ENCODE measurements around the gene ZNF426.

ZNF426 gene

DNA sequence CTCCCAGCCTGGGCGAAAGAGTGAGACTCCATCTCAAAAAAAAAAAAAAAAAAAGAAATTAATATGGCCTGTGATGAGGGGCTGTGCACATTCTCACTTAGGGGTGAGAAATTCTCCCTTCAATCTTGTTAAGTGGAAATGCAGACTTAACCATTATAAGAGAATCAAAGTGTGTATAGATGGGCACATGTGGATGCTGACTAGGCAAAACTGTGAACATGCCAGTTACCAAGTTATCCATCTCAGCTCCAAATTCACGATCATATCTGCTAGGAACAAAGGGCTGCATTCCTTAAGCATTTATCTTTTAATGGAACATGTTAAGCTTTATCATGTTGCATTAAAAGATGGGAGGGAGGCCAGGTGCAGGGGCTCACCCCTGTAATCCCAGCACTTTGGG, 44.3 kb downstream of the ZNF426 start:
- no peak for DNase-seq

GRCh38 chr19:9487016-9487415, 51.4 kb downstream of the ZNF426 start:
- DNase-seq: no peak

- DNase-seq: no peak
Observed at GRCh38 chr19:9485140-9485539, 53.3 kb downstream of the ZNF426 start.

DNA sequence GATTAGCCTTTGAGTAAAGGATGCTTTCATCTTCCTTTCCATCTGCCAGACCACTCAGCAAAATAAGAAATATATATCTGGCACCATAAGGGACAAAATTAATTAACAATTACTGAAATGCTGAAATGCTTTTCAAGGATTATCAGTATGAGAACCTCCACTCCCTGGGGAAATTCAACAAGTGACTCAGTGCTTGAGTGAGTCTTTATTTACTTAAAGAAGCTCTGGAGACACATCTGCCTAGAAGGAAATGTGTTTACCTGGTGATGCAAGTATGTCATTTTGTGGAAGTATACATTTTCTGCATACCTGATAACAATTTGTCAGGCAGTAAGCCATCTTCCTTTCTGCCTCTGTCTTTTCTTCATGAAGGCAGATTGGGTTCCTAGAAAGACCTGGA, 63.5 kb downstream of the ZNF426 start:
- no peak for DNase-seq
